ENCODE results near the gene GALNTL6.

GRCh38 chr4:172352356-172352755 lies 539.2 kb downstream of the GALNTL6 start:
- TF ChIP-seq CTCF (IDR thresholded peaks at IDR 0.05) (no peak), POLR2A (IDR thresholded peaks at IDR 0.05) (no peak)

All from suprapubic skin (tissue), 3 donors.